Keratinocyte (primary cell): ENCODE results near the gene TDRD1. TPM values are rescaled to one million over a fixed set of nuclear protein-coding genes. Genes with fewer than 3 reads are reported as not detected.

Experiments
- DNase-seq: peaks from one replicate; pipeline ENCODE4 v3.0.0-alpha.2; 2011; ENCODE audit warnings: low read depth, missing footprints, low spot score
- FAIRE-seq: peaks from 2 replicates; lab custom pipeline; 2011; peaks lifted over from hg19 to GRCh38; lab: Jason Lieb, UNC
- H2AFZ ChIP-seq: 2 replicates; pipeline ENCODE4 v1.6.0; 2012; ENCODE audit warnings: low read length, control low read depth, inconsistent platforms; ENCODE audit not compliant: control insufficient read depth
- H3K27ac ChIP-seq: 2 replicates; pipeline ENCODE4 v1.5.1; 2011; ENCODE audit warnings: low read length; ENCODE audit not compliant: control insufficient read depth, insufficient read depth
- H3K27me3 ChIP-seq: 3 replicates; pipeline ENCODE4 v1.6.0; 2011; ENCODE audit warnings: low read length; ENCODE audit not compliant: control insufficient read depth, insufficient read depth; ENCODE audit errors: extremely low read depth
- H3K36me3 ChIP-seq, 2 experiments: 2 replicates in 1 of 2; 3 replicates in 1 of 2; pipeline ENCODE4 v1.5.1; 2011; ENCODE audit warnings: low read length in 2 of 2, mild to moderate bottlenecking in 1 of 2; ENCODE audit not compliant: control insufficient read depth in 2 of 2, insufficient read depth in 2 of 2; ENCODE audit errors: extremely low read depth in 1 of 2
- H3K4me1 ChIP-seq: 3 replicates; pipeline ENCODE4 v1.5.1; 2011; ENCODE audit warnings: low read length; ENCODE audit not compliant: control insufficient read depth, insufficient read depth; ENCODE audit errors: extremely low read depth
- H3K4me2 ChIP-seq: 3 replicates; pipeline ENCODE4 v1.6.0; 2011; ENCODE audit warnings: low read depth, low read length; ENCODE audit not compliant: control insufficient read depth, insufficient read depth; ENCODE audit errors: extremely low read depth
- H3K4me3 ChIP-seq, 3 experiments: fragments of 200-600 bp in 1 of 3; sonication (generic) in 1 of 3; 2 replicates in 2 of 3; 3 replicates in 1 of 3; pipeline ENCODE4 v1.5.1; 2011 to 2016; ENCODE audit warnings: low read length in 3 of 3, mild to moderate bottlenecking in 3 of 3, control low read depth in 2 of 3, inconsistent platforms in 1 of 3, low read depth in 1 of 3, mixed read lengths in 1 of 3, mixed run types in 1 of 3, moderate library complexity in 1 of 3; ENCODE audit not compliant: control insufficient read depth in 2 of 3, insufficient read depth in 2 of 3; ENCODE audit errors: extremely low read depth in 1 of 3
- H3K79me2 ChIP-seq: 2 replicates; pipeline ENCODE4 v1.6.0; 2012; ENCODE audit warnings: low read length; ENCODE audit not compliant: control insufficient read depth, insufficient read depth
- H3K9ac ChIP-seq: 3 replicates; pipeline ENCODE4 v1.6.0; 2011; ENCODE audit warnings: low read length; ENCODE audit not compliant: control insufficient read depth, insufficient read depth; ENCODE audit errors: extremely low read depth
- H3K9me1 ChIP-seq: 3 replicates; pipeline ENCODE4 v1.6.0; 2011; ENCODE audit warnings: low read length; ENCODE audit not compliant: control insufficient read depth, insufficient read depth; ENCODE audit errors: extremely low read depth
- H3K9me3 ChIP-seq: 2 replicates; pipeline ENCODE4 v1.5.1; 2012; ENCODE audit warnings: low read depth, low read length; ENCODE audit not compliant: control insufficient read depth
- H4K20me1 ChIP-seq: 3 replicates; pipeline ENCODE4 v1.6.0; 2011; ENCODE audit warnings: low read length; ENCODE audit not compliant: control insufficient read depth, insufficient read depth; ENCODE audit errors: extremely low read depth
- CTCF ChIP-seq, 3 experiments: IDR thresholded peaks in 1 of 3; conservative IDR thresholded peaks in 1 of 3; optimal IDR thresholded peaks in 1 of 3; 2 replicates in 2 of 3; 3 replicates in 1 of 3; pipeline versions ENCODE3 to v1.5.1; 2011; ENCODE audit warnings: low read length in 3 of 3, mild to moderate bottlenecking in 3 of 3, moderate library complexity in 2 of 3, control low read depth in 1 of 3, inconsistent platforms in 1 of 3; ENCODE audit not compliant: insufficient read depth in 2 of 3; ENCODE audit errors: extremely low read depth in 1 of 3
- EZH2 ChIP-seq: IDR thresholded peaks from one replicate; pipeline ENCODE4 v1.6.1; 2012; ENCODE audit warnings: inconsistent platforms, mild to moderate bottlenecking, low read length, moderate library complexity
- dilution Hi-C: fragments of 300-500 bp; cut with MboI; formaldehyde crosslinking; loops from one replicate; pipeline ENCODE4 v1.7.0; 2020; ENCODE audit warnings: low sequenced_read_pairs; ENCODE audit not compliant: extremely low pct_ligation_motif_present
- polyA plus RNA-seq, 5 experiments: library from polyadenylated mRNA; depleted of rRNA in 3 of 5; stranded (reverse) in 3 of 5; stranded (forward) in 1 of 5; unstranded in 1 of 5; fragments of >200 nt; gene quantifications; 1 replicate in 1 of 5; 2 replicates in 3 of 5; 3 replicates in 1 of 5; pipeline versions ENCODE4 v1.2.1 to v1.2.3, GENCODE V29; 2011 to 2012; ENCODE audit warnings: missing spikeins in 2 of 5, low read depth in 1 of 5, low replicate concordance in 1 of 5

The TDRD1 gene
- polyA plus RNA-seq, 1 donor (not counting 4 experiments of a cell fraction or from before 2014, with no cell fraction given) = 0.56 TPM

DNA sequence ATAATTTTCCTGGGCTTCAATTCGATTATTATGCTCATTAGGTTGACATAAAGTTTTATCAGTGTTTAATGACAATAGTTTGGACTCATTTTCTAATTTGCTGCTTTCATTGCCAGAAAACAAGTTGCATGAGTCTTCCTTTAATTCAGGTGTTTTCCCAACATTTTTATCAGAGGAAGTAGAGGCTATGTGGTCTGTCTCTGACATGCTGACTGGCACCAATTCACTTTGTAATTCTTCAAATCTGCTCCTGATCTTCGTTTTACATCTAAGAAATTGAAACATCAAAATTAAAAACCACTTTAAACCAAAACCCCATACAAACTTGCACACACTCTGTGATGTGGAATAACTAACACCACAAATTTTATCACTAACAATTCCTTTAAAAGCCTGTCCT is 16.1 kb upstream of the TDRD1 start:
- H3K27ac ChIP-seq = no peak overlapping the region
- no peaks in the 10 kb centered on the region for H3K27me3 ChIP-seq
- H3K9ac ChIP-seq = no peak overlapping the region
- H3K4me1 ChIP-seq = peaks cover 12% of the 10 kb centered on the region
- DNase-seq (no peak), FAIRE-seq (peak; percentile 63)
- H3K4me3 ChIP-seq = no peak overlapping the region
- dilution Hi-C loops = no loop called here
- no peaks in the 10 kb centered on the region for H3K36me3 ChIP-seq
- no peaks in the 10 kb centered on the region for H4K20me1 ChIP-seq
- no peak overlapping the region for H2AFZ ChIP-seq
- H3K79me2 ChIP-seq = peaks cover 37% of the 10 kb centered on the region
- H3K9me3 ChIP-seq = no peaks in the 10 kb centered on the region
- peak overlapping the region; percentile 25 for H3K4me2 ChIP-seq
- no peaks in the 10 kb centered on the region for H3K9me1 ChIP-seq
- TF ChIP-seq CTCF (optimal IDR thresholded peaks at IDR 0.05 in 1 of 3, IDR thresholded peaks at IDR 0.05 in 1 of 3, conservative IDR thresholded peaks at IDR 0.05 in 1 of 3; ENCODE audit: extremely low read depth in 1 of 3, insufficient read depth in 2 of 3, low read length in 3 of 3) = no peak
- no peak for TF ChIP-seq EZH2

GRCh38 chr10:114166043-114166442 is 13.1 kb upstream of the TDRD1 start:
- peaks cover 12% of the 10 kb centered on the region for H3K4me1 ChIP-seq
- TF ChIP-seq EZH2 (no peak), CTCF (optimal IDR thresholded peaks at IDR 0.05 in 1 of 3, IDR thresholded peaks at IDR 0.05 in 1 of 3, conservative IDR thresholded peaks at IDR 0.05 in 1 of 3; ENCODE audit: extremely low read depth in 1 of 3, insufficient read depth in 2 of 3, low read length in 3 of 3) (no peak)
- peak overlapping the region; percentile 52 for H3K4me2 ChIP-seq
- H3K4me3 ChIP-seq = peak overlapping the region in 1 of 3 experiments; percentile 13
- no peak overlapping the region for H2AFZ ChIP-seq
- peak; percentile 59 for FAIRE-seq
- H3K9me3 ChIP-seq = peaks cover 3% of the 10 kb centered on the region
- peaks cover 59% of the 10 kb centered on the region for H3K79me2 ChIP-seq
- H3K9me1 ChIP-seq = no peaks in the 10 kb centered on the region
- dilution Hi-C loops = no loop called here
- DNase-seq = no peak
- no peaks in the 10 kb centered on the region for H3K36me3 ChIP-seq
- no peaks in the 10 kb centered on the region for H3K27me3 ChIP-seq
- H4K20me1 ChIP-seq = no peaks in the 10 kb centered on the region
- H3K9ac ChIP-seq = no peak overlapping the region
- no peak overlapping the region for H3K27ac ChIP-seq
